GM18868 (cell line): ENCODE results near the gene EIF1.
"Not testable (repeated sequence)": the region's sequence is repeated elsewhere in the genome, so short reads cannot be mapped to it uniquely, and the experiment has no call there.

ENCODE experiments used
- ATAC-seq: cut with Tn5 transposase; IDR thresholded peaks from one replicate; pipeline ENCODE4 v1.9.1; 2021; ENCODE audit warnings: mild to moderate bottlenecking, moderate library complexity; ENCODE audit not compliant: unreplicated experiment

EIF1 gene

GRCh38 chr17:41655611-41656111, 33.0 kb upstream of the EIF1 start:
- no peak for ATAC-seq

GRCh38 chr17:41656249-41657023, 32.2 kb upstream of the EIF1 start:
- ATAC-seq = no peak

DNA sequence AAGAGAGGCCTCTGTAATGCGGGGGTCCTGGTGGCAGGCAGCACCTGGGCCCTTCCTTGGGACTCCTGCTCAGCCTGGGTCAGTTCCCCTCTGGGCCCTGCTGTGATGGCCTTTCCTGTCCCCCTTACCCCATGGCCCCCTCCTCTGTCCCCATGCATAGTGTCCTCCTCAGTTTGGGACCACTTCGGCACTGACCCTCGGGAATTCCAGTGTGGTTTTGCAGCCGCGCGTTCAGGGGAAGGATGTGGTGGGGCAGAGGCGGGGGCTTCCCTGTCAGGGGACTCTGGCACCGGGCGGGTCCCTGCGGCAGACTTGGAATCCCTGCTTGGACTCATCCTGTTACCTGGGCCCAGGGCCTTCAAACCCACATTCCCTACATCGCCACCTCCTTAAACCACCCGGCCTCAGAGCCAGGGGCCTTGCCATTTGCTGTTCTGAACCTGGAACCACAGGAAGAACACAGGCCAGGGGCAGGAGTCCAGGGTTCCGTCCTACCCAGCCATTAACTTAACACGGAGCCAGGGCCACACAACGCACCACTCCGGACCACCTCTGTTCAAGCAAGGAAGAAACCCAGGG, 31.4 kb upstream of the EIF1 start:
- ATAC-seq = no peak

- ATAC-seq = no peak
These were observed 30.7 kb upstream of the EIF1 start for GRCh38 chr17:41657936-41658335.

- ATAC-seq = no peak
These were observed 29.8 kb upstream of the EIF1 start for GRCh38 chr17:41658846-41659245.

DNA sequence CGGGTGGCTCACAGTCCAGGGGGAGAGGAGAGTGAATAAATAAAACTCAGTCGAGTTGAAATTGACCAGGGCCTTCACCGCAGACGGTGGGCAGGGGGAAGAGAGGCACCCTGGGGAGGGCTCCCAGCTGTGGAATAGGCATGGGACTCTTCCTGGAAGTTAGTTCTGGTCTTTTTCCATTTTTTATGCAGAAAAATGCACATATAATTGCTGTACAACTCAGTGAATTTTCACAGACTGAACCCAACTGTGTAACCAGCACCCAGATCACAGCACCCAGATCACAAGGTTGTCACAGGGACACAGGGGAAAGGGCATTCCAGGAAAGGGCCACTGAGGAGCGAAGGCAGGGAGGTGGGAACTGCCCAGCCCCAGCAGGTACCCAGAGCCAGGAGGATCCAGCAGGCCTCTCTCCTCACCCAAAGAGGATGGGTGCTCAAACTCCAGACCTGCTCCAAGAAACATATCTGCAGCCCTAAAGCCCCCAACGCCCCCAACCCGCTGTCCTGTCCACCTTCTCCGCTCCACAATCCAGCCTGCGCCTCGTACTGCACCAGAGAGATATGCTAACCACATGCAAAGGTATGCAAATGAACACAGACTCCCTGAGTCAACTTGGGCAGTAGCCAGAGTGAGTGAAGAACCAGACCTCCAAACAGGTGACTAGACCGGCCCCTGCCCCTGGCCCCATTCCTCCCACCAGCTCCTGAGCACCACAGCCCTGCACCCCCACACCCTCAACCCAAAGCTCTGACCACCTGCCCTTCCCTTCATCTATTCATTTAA, 29.1 kb upstream of the EIF1 start:
- ATAC-seq = no peak

GRCh38 chr17:41660221-41660711, 28.4 kb upstream of the EIF1 start:
- ATAC-seq = no peak

- no peak for ATAC-seq
These were observed 25.1 kb upstream of the EIF1 start for GRCh38 chr17:41663451-41664171.

GRCh38 chr17:41664172-41664457, 24.6 kb upstream of the EIF1 start:
- no peak for ATAC-seq

GRCh38 chr17:41664587-41665565, 23.8 kb upstream of the EIF1 start:
- ATAC-seq = no peak

- ATAC-seq = peak; percentile 73
These were observed 23.0 kb upstream of the EIF1 start for GRCh38 chr17:41665566-41666236.

GRCh38 chr17:41666237-41666641, 22.4 kb upstream of the EIF1 start:
- peak; percentile 46 for ATAC-seq

- ATAC-seq = peak; percentile 45
These were observed 21.9 kb upstream of the EIF1 start for GRCh38 chr17:41666708-41667279.

DNA sequence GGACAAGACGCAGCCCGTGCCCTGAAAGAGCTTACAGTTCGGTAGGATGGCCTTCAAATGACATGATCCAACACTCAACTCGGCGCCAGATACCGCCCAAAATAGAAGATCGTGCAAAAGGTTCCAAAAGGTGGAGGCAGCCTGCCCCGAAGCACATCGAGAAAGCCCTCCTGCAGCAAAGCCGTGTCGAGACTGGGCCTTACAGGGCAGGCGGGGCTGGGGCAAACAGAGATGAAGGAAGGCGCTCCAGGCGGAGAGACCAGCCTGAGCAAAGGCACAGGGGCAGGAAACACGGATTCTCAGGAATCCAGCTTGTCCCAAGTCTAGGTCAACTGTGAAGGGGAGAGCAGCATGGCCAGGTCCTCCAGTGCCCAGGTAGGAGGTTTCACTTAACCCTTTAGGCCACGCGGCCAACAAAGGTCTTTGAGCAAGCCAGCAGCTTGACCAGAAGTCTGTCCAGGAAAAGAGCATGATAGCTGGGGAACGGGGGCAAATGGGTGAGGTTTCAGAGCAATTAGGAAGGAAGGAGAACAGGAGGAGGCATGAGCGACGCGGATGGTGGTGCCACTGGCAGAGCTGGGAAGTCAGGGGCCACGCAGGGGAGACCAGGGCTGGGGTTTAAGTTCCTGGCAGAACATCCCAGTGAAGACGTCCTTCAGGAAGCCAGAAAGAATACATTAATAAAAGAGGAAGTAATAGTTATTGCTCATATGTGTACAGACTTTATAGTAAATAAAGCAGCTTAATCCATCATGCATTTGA, 21.2 kb upstream of the EIF1 start:
- ATAC-seq = no peak

GRCh38 chr17:41672153-41672552, 16.5 kb upstream of the EIF1 start:
- ATAC-seq = no peak

DNA sequence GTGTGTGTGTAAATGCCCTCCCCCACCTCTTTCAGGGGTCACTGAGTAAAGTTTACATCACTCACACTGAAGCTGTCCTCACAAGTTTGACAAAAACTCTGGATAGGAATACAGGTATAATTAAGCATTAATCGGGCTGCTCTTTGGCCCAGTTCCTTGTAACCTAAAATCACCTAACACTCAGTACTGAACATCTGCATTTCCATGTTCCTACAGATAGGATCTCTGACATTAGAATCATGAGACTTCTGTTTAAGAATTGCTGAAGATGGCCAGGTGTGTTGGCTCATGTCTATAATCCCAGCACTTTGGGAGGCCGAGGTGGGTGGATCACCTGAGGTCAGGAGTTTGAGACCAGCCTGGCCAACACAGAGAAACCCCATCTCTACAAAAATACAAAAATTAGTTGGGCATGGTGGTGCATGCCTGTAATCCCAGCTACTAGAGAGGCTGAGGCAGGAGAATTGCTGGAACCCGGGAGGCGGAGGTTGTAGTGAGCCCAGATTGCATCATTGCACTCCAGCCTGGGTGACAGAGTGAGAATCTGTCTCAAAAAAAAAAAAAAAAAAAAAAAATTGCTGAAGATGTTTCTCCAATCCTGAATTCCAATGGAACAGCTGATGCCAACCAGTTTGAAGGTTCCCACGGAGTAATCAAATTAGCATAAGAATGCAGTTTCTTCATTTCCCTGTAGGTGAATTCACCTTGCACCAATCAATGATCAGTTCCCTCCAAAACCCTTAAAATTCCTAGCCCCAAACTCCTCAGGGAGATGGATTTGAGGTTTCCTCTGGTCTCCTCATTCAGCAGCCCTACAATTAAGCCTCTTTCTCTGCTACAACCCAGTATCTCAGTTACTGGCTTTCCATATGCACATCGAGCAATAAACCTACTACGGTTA, 13.3 kb upstream of the EIF1 start:
- ATAC-seq = not testable (repeated sequence)

GRCh38 chr17:41676058-41676419, 12.6 kb upstream of the EIF1 start:
- ATAC-seq = no peak
